Posterior vena cava (tissue), 2 donors: Measurements from ENCODE around the gene RTN4. TPM values are rescaled to one million over a fixed set of nuclear protein-coding genes. Genes with fewer than 3 reads are reported as not detected.

Experiments
- DNase-seq: peaks from one replicate; pipeline ENCODE4 v3.0.0-alpha.2; 2020; ENCODE audit warnings: low spot score
- intact Hi-C, 2 donors: fragments of 100-400 bp; cut with DNase I; formaldehyde crosslinking; loops; one replicate each; pipeline versions ENCODE4 v1.14.1 to v1.14.2; 2022 to 2023
- total RNA-seq, 2 donors: library from RNA; stranded (reverse); fragmentation: NEBNext Ultra II Directional; extraction: Animal tissue kit (Norgen Biotek cat#: 25700); gene quantifications; one replicate each; pipeline ENCODE4 v1.2.1, GENCODE V29; 2021
- donor health status: DM: yes; HTN: yes; CAD: no.
- donor health status: DM: yes; HTN: yes; CAD: no.

The RTN4 gene
- total RNA-seq, 2 donors from 2014 or later: 324 to 410 TPM

- no peak for DNase-seq
These were observed 103.9 kb downstream of the RTN4 start for GRCh38 chr2:54946220-54946805.

DNA sequence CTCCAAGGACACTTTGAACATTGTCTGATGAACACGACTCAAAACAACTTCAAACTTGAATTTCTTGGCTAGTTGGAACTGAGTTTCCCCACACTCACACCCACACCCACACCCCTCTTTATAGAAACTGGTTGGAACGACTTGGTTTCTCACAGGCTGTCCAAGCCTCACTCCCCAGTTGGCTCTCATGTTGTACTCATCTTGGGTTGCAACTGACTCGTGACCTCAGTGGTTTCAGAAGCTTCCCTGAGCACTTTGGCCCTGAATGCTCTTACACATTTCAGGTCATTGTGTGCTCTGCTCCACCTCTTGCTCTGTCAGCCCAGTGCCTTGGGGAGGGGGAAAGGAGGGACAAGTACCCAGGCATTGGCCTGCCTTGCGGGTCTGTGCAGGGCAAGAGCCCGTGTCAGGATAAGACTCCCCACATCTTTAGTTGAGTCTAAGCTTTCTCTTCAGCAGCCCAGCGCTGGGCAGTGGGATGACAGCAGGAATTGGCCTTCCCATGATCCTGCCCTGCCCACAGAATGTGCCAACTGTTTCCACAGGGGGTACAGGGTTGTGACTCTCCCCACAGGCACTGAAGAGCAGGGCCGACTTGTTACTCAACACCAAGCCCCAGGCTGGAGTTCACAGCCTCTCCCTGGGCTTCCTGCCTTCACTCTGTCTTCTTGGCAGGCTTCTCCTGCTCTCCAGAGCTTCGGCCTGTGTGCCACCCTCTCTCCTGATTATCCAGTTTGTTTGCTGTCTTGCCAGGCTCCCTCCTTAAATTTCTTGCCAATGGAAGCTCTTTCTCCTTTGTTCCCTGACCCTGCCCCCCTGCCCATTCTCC lies 104.6 kb downstream of the RTN4 start:
- intact Hi-C loops: no loop called here
- DNase-seq: peak; percentile 87

More at GRCh38 chr2:54946220-54946805, 103.9 kb downstream of the RTN4 start:
- intact Hi-C loops: no loop called here

- DNase-seq: no peak
- intact Hi-C loops: no loop called here
These were observed 105.4 kb downstream of the RTN4 start for GRCh38 chr2:54944724-54945326.

- DNase-seq: no peak
- intact Hi-C loops: no loop called here
These were observed 107.9 kb downstream of the RTN4 start for GRCh38 chr2:54942373-54942772.

- intact Hi-C loops: no loop called here
- DNase-seq: no peak
These were observed 108.8 kb downstream of the RTN4 start for GRCh38 chr2:54941248-54941984.

DNA sequence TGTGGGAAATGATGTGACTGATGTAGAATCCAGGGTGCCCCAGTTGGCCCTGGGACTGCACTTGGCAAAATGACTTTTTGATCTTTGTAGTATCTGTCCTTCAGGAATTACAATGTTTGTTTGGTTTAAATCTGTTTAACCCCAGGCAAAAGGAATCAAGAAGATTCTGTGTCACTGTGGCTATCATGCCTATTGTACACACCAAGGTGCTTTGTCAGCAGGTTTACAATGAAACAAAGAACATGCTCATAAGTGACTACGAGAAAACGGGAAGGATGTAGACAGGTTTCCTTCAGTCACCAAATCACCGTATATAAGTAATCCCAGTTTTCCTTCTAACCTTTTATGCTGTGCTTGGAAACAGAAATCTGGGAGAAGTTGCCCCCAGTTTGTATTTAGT lies 109.5 kb downstream of the RTN4 start:
- DNase-seq: no peak
- intact Hi-C loops: no loop called here

DNA sequence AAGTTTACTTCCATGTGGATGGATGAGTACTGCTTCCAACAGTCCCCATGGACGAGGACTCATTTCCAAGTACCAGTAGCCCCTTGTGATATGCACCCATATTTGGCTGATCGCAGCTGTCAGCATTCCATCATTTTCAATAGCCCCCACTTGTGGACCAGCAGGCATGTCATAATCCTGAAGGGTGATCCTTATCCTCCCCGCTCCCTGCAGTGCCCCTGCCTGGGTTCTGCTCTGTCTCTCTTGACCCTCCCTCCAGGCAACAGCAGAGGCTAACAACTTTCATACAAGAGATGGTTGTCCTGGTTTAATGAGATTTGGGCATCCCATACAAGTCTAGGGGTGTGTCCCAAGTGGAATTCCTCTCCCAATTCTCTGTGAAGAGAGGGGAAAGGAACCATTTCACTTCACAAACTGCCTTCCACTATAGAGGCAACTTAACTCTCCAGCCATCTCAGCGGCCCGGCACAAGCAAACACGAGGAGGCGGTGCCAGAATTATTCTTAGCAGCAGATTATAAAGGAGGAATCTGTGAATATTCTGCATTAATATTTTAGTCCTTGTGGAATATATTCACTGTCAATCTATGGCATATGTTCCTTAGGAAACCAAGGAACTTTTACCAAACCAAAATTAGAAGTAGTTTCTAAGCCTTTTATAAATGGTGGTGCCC lies 110.7 kb downstream of the RTN4 start:
- intact Hi-C loops: no loop called here
- DNase-seq: no peak

GRCh38 chr2:54936766-54937165 lies 113.5 kb downstream of the RTN4 start:
- intact Hi-C loops: no loop called here
- no peak for DNase-seq

- intact Hi-C loops: no loop called here
- no peak for DNase-seq
These were observed 114.9 kb downstream of the RTN4 start for GRCh38 chr2:54935389-54935788.

DNA sequence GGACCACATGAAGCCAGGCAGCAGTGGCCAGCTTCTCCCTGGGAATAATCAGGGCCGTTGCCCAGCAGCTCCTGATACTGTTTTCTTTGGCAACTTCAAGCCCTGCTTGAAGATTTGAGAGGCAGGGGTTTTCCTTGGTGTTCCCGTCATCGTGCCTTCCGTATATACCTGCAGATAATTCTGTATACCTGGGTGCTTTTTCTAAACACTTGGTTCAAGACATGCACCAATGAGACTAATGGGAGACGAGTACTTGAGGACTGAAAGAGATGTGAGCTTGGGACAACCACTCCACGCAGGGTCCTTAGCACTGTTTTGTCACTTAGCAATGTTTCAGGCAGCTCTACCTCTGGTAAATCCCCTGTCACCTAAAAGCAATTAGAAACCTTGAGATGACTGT lies 118.8 kb downstream of the RTN4 start:
- no peak for DNase-seq
- intact Hi-C loops: loop anchor here in 1 of 2 donors (5.0 kb wide), 1 partner anchor 154 kb away; no protein-coding TSS in a partner anchor

DNA sequence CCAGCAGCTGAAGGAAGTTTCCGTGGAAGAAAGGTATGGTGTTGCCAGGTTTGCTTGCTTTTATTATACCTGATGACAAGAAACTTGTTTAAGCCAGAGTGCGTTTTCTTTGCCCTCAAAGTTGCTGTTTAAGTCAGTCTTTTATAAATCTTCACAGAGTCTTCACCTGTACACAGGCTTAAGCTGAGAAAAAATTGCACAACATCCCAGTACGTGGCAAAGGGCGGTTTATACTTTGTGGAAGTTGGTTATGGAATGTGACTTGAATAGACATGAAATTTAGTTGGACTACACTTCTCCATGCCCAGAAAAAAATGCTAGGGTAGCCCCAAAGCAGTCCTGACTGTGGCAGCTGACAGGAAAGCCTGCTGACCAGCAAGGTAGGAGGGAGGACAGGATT lies 121.5 kb downstream of the RTN4 start:
- DNase-seq: no peak
- intact Hi-C loops: no loop called here

- no peak for DNase-seq
- intact Hi-C loops: no loop called here
These were observed 122.3 kb downstream of the RTN4 start for GRCh38 chr2:54927751-54928615.

DNA sequence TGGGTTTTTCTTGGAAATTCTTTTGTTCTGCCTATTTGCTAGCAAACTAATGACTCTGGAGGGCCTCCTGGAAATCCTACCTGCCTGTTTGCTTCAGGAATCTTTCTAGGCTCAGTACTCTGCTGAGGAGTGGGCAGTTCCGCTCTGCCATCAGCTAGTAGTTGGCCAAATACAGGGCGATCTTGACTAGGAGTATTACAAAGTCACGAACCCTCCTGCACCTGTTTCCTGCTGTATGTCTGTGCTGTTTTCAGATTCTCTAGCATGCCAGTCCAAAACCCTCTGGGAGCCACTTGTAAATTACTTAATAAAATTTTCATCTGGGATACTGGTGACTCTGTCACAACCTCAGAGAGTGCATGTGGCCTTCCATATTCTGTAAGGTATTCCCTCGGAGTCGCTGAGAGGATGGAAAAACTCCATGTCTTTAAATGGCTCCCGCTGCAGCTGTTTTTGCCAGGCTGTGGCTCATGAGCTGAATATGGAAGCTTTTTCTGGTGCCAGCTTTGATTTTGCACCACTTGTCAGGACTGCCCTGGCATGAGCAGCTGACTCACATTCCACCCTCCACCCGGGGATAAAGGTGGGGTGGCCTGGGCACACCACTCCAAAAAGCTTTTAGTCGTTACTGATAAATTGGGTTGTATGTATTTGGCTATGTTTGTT lies 123.0 kb downstream of the RTN4 start:
- intact Hi-C loops: no loop called here
- DNase-seq: no peak

- DNase-seq: no peak
- intact Hi-C loops: no loop called here
These were observed 125.2 kb downstream of the RTN4 start for GRCh38 chr2:54925022-54925421.

GRCh38 chr2:54924121-54924520 lies 126.1 kb downstream of the RTN4 start:
- DNase-seq: no peak
- intact Hi-C loops: no loop called here
